Measurements from ENCODE around the gene LITAF.

- no peak for TF ChIP-seq SP1 (IDR thresholded peaks at IDR 0.05)
- TF ChIP-seq, protein P1, sequence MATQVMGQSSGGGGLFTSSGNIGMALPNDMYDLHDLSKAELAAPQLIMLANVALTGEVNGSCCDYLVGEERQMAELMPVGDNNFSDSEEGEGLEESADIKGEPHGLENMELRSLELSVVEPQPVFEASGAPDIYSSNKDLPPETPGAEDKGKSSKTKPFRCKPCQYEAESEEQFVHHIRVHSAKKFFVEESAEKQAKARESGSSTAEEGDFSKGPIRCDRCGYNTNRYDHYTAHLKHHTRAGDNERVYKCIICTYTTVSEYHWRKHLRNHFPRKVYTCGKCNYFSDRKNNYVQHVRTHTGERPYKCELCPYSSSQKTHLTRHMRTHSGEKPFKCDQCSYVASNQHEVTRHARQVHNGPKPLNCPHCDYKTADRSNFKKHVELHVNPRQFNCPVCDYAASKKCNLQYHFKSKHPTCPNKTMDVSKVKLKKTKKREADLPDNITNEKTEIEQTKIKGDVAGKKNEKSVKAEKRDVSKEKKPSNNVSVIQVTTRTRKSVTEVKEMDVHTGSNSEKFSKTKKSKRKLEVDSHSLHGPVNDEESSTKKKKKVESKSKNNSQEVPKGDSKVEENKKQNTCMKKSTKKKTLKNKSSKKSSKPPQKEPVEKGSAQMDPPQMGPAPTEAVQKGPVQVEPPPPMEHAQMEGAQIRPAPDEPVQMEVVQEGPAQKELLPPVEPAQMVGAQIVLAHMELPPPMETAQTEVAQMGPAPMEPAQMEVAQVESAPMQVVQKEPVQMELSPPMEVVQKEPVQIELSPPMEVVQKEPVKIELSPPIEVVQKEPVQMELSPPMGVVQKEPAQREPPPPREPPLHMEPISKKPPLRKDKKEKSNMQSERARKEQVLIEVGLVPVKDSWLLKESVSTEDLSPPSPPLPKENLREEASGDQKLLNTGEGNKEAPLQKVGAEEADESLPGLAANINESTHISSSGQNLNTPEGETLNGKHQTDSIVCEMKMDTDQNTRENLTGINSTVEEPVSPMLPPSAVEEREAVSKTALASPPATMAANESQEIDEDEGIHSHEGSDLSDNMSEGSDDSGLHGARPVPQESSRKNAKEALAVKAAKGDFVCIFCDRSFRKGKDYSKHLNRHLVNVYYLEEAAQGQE (IDR thresholded peaks at IDR 0.05) = no peak
- no peak for TF ChIP-seq TAF1 (conservative IDR thresholded peaks at IDR 0.05)
- TF ChIP-seq, protein P2, sequence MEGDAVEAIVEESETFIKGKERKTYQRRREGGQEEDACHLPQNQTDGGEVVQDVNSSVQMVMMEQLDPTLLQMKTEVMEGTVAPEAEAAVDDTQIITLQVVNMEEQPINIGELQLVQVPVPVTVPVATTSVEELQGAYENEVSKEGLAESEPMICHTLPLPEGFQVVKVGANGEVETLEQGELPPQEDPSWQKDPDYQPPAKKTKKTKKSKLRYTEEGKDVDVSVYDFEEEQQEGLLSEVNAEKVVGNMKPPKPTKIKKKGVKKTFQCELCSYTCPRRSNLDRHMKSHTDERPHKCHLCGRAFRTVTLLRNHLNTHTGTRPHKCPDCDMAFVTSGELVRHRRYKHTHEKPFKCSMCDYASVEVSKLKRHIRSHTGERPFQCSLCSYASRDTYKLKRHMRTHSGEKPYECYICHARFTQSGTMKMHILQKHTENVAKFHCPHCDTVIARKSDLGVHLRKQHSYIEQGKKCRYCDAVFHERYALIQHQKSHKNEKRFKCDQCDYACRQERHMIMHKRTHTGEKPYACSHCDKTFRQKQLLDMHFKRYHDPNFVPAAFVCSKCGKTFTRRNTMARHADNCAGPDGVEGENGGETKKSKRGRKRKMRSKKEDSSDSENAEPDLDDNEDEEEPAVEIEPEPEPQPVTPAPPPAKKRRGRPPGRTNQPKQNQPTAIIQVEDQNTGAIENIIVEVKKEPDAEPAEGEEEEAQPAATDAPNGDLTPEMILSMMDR (IDR thresholded peaks at IDR 0.05; ENCODE audit: low read depth, low read length, missing input control) = no peak
- TF ChIP-seq ATF3 (IDR thresholded peaks at IDR 0.05) = no peak
- no peak for TF ChIP-seq RAD21 (IDR thresholded peaks at IDR 0.05)
- TF ChIP-seq JUND (IDR thresholded peaks at IDR 0.05) = no peak
- no peak for TF ChIP-seq FOXA1 (IDR thresholded peaks at IDR 0.05)
- no peak for TF ChIP-seq YY1 (IDR thresholded peaks at IDR 0.05)
- TF ChIP-seq, protein P3, sequence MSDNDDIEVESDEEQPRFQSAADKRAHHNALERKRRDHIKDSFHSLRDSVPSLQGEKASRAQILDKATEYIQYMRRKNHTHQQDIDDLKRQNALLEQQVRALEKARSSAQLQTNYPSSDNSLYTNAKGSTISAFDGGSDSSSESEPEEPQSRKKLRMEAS (IDR thresholded peaks at IDR 0.05) = no peak
- TF ChIP-seq HNF4G (IDR thresholded peaks at IDR 0.05) = no peak
- TF ChIP-seq RXRA (IDR thresholded peaks at IDR 0.05) = no peak
- no peak for TF ChIP-seq GABPA (IDR thresholded peaks at IDR 0.05 in 1 of 2, conservative IDR thresholded peaks at IDR 0.05 in 1 of 2)
Measured at GRCh38 chr16:11556214-11556819, 30.4 kb downstream of the LITAF start.
